PC-9 (cell line): Measurements from ENCODE around the gene TPCN2. TPM values are rescaled to one million over a fixed set of nuclear protein-coding genes. Genes with fewer than 3 reads are reported as not detected.
"Not testable (repeated sequence)": the region's sequence is repeated elsewhere in the genome, so short reads cannot be mapped to it uniquely, and the experiment has no call there.

Experiments
- BruUV-seq: library from RNA; stranded (reverse); fragments of 400-500 nt; replicated peaks from 2 replicates; lab custom pipeline; 2021; lab: Mats Ljungman, UMichigan
- CTCF ChIA-PET: fragments of 300-600 bp; sonication (Branson Sonifier 250); formaldehyde crosslinking; loops from one replicate; lab custom pipeline; 2022; ENCODE audit warnings: antibody characterized with exemption; lab: Charles Lee
- POLR2A ChIA-PET: fragments of 300-600 bp; sonication (Branson Sonifier 250); formaldehyde crosslinking; loops from one replicate; lab custom pipeline; 2022; ENCODE audit warnings: antibody characterized with exemption; ENCODE audit not compliant: unreplicated experiment; lab: Charles Lee
- DNase-seq, 2 experiments: peaks; one replicate each; pipeline versions ENCODE4 v3.0.0 to v3.0.0-alpha.2; 2015 to 2022; ENCODE audit warnings: mixed read lengths in 1 of 2
- H2AFZ ChIP-seq: fragments of 200-600 bp; sonication (generic); 2 replicates; pipeline ENCODE4 v1.8.1; 2017; ENCODE audit warnings: antibody characterized with exemption
- H3F3A ChIP-seq: fragments of 200-600 bp; sonication (generic); 2 replicates; pipeline ENCODE4 v1.8.1; 2017; ENCODE audit warnings: antibody characterized with exemption, mild to moderate bottlenecking, low read depth; ENCODE audit not compliant: insufficient read depth
- H3K27ac ChIP-seq: fragments of 200-600 bp; sonication (generic); 2 replicates; pipeline ENCODE4 v1.6.1; 2016; ENCODE audit warnings: mixed run types
- H3K27me3 ChIP-seq: fragments of 200-600 bp; sonication (generic); 2 replicates; pipeline ENCODE4 v1.6.1; 2016; ENCODE audit warnings: low read depth, mixed run types; ENCODE audit not compliant: insufficient read depth
- H3K36me3 ChIP-seq: fragments of 200-600 bp; sonication (generic); 2 replicates; pipeline ENCODE4 v1.6.1; 2016; ENCODE audit warnings: low read depth, mixed run types
- H3K4me1 ChIP-seq: fragments of 200-600 bp; sonication (generic); replicated peaks from 2 replicates; pipeline ENCODE4 v1.6.1; 2016; ENCODE audit warnings: mixed run types; ENCODE audit not compliant: insufficient read depth
- H3K4me2 ChIP-seq: fragments of 200-600 bp; sonication (generic); 2 replicates; pipeline ENCODE4 v1.6.1; 2017; ENCODE audit warnings: mixed run types
- H3K4me3 ChIP-seq: fragments of 200-600 bp; sonication (generic); 2 replicates; pipeline ENCODE4 v1.6.1; 2016; ENCODE audit warnings: mixed run types
- H3K79me2 ChIP-seq: fragments of 200-600 bp; sonication (generic); 2 replicates; pipeline ENCODE4 v1.6.1; 2017; ENCODE audit warnings: low read depth, mixed run types
- H3K9me2 ChIP-seq: fragments of 200-600 bp; sonication (generic); 2 replicates; pipeline ENCODE4 v1.8.1; 2017; ENCODE audit warnings: mild to moderate bottlenecking; ENCODE audit not compliant: insufficient read depth
- H3K9me3 ChIP-seq: fragments of 200-600 bp; sonication (generic); 2 replicates; pipeline ENCODE4 v1.8.1; 2016; ENCODE audit warnings: low read depth; ENCODE audit not compliant: insufficient read depth
- H4K20me1 ChIP-seq: fragments of 200-600 bp; sonication (generic); 2 replicates; pipeline ENCODE4 v1.8.1; 2017; ENCODE audit not compliant: insufficient read depth
- EZH2 ChIP-seq: fragments of 200-600 bp; sonication (generic); IDR thresholded peaks from 2 replicates; pipeline ENCODE4 v1.8.0; 2017; ENCODE audit warnings: antibody characterized with exemption, low read depth
- intact Hi-C: fragments of 100-400 bp; cut with micrococcal nuclease; formaldehyde crosslinking; loops from one replicate; pipeline ENCODE4 v1.10.0; 2022; ENCODE audit not compliant: unreplicated experiment
- total RNA-seq: library from RNA; stranded (reverse); gene quantifications from 2 replicates; pipeline ENCODE4 v1.2.3, GENCODE V29; 2021
- TF ChIP-seq, protein P1 (sequence below): fragments of 200-600 bp; sonication (generic); conservative IDR thresholded peaks from 2 replicates; pipeline ENCODE4 v1.6.1; 2017; ENCODE audit warnings: mixed run types, antibody characterized with exemption, mild to moderate bottlenecking, moderate library complexity

TPCN2 gene
- total RNA-seq, 1 experiment from 2014 or later = 24.8 TPM

DNA sequence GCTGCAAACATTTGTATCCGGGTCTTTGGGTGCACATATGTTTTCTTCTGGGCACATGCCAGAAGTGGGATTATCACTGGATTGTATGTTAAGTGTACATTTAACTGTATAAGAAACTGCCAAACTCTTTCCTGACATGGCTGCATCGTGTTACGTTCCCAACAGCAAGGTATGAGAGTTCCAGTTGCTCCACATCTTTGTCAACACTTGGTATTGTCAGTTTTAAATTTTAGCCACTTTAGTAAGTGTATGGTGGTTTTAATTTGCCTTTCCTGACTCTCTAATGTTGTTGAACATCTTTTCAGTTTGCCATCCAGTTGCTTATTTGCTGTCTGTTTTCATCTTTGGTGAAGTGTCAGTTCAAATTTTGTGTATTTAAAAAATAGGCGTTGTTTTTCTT is 84.5 kb downstream of the TPCN2 start:
- Histone ChIP-seq H3K9me2 (no peaks in the 10 kb centered on the region), H3K79me2 (no peaks in the 10 kb centered on the region), H4K20me1 (no peaks in the 10 kb centered on the region), H3K27me3 (no peaks in the 10 kb centered on the region), H3K4me2 (no peak overlapping the region), H3K4me1 (peaks cover 37% of the 10 kb centered on the region), H3K27ac (no peak overlapping the region), H3F3A (peaks cover 10% of the 10 kb centered on the region; the same call in 1 of the 2 replicates), H3K4me3 (no peak overlapping the region), H3K36me3 (0 out of 2 replicates have a peak, but pooled peaks cover 6% of the 10 kb centered on the region), H2AFZ (no peak overlapping the region), H3K9me3 (peaks cover 16% of the 10 kb centered on the region)
- ChIA-PET CTCF (no interaction called here), POLR2A (no interaction called here)
- DNase-seq = no peak
- no TSS peak for BruUV-seq
- TF ChIP-seq, protein P1, sequence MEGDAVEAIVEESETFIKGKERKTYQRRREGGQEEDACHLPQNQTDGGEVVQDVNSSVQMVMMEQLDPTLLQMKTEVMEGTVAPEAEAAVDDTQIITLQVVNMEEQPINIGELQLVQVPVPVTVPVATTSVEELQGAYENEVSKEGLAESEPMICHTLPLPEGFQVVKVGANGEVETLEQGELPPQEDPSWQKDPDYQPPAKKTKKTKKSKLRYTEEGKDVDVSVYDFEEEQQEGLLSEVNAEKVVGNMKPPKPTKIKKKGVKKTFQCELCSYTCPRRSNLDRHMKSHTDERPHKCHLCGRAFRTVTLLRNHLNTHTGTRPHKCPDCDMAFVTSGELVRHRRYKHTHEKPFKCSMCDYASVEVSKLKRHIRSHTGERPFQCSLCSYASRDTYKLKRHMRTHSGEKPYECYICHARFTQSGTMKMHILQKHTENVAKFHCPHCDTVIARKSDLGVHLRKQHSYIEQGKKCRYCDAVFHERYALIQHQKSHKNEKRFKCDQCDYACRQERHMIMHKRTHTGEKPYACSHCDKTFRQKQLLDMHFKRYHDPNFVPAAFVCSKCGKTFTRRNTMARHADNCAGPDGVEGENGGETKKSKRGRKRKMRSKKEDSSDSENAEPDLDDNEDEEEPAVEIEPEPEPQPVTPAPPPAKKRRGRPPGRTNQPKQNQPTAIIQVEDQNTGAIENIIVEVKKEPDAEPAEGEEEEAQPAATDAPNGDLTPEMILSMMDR = no peak
- TF ChIP-seq EZH2 = no peak
- intact Hi-C loops = no loop called here

DNA sequence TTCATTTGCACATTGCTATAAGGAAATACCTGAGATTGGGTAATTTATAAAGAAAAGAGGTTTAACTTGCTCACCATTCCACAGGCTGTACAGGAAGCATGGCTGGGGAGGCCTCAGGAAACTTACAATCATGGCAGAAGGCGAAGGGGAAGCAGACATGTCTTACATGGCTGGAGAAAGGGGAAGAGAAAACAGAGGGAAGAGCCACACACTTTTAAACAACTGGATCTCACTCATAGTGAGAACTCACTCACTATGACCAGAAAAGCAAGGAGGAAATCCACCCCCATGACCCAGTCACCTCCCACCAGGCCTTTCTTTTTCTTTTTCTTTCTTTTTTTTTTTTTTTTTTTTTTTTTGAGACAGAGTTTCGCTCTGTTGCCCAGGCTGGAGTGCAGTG is 85.5 kb downstream of the TPCN2 start:
- H3K27ac ChIP-seq, CTCF ChIA-PET, H3K27me3 ChIP-seq, DNase-seq, H2AFZ ChIP-seq, H3K4me2 ChIP-seq, H3K79me2 ChIP-seq, intact Hi-C loops, H4K20me1 ChIP-seq, H3K4me3 ChIP-seq, BruUV-seq, H3K36me3 ChIP-seq, H3K9me2 ChIP-seq, POLR2A ChIA-PET: not testable (repeated sequence)
- peaks cover 10% of the 10 kb centered on the region; the same call in 1 of the 2 replicates for H3F3A ChIP-seq
- H3K4me1 ChIP-seq = peaks cover 46% of the 10 kb centered on the region
- H3K9me3 ChIP-seq = peaks cover 16% of the 10 kb centered on the region

DNA sequence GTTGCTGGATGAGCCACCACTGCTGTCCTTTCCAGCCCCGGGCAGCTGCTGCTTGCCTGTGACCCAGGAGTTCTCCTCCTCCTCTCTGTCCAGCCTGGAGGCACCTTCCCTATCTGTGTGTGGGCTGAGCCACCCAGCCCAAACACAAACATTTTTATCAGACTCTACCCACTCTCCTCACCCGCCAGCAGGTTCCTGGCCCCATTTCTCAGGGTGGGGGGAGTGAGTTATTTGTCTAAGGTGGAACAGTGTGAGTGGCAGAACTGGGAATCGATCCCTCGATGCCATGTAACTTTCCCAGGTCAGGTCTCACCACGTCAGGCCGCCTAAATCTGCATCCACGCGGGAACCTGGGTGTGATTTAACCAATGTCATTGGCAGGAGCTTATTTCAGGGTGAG is 86.2 kb downstream of the TPCN2 start:
- Histone ChIP-seq H3K9me2 (no peaks in the 10 kb centered on the region), H3K9me3 (peaks cover 16% of the 10 kb centered on the region), H3K4me1 (peaks cover 46% of the 10 kb centered on the region), H3K27ac (no peak overlapping the region), H3K36me3 (0 out of 2 replicates have a peak, but pooled peaks cover 6% of the 10 kb centered on the region), H4K20me1 (no peaks in the 10 kb centered on the region), H2AFZ (no peak overlapping the region), H3K27me3 (no peaks in the 10 kb centered on the region), H3K79me2 (no peaks in the 10 kb centered on the region), H3F3A (peaks cover 10% of the 10 kb centered on the region; the same call in 1 of the 2 replicates), H3K4me3 (no peak overlapping the region), H3K4me2 (no peak overlapping the region)
- DNase-seq = no peak
- CTCF ChIA-PET = no interaction called here
- TF ChIP-seq EZH2 = no peak
- POLR2A ChIA-PET = no interaction called here
- no TSS peak for BruUV-seq
- intact Hi-C loops = no loop called here

DNA sequence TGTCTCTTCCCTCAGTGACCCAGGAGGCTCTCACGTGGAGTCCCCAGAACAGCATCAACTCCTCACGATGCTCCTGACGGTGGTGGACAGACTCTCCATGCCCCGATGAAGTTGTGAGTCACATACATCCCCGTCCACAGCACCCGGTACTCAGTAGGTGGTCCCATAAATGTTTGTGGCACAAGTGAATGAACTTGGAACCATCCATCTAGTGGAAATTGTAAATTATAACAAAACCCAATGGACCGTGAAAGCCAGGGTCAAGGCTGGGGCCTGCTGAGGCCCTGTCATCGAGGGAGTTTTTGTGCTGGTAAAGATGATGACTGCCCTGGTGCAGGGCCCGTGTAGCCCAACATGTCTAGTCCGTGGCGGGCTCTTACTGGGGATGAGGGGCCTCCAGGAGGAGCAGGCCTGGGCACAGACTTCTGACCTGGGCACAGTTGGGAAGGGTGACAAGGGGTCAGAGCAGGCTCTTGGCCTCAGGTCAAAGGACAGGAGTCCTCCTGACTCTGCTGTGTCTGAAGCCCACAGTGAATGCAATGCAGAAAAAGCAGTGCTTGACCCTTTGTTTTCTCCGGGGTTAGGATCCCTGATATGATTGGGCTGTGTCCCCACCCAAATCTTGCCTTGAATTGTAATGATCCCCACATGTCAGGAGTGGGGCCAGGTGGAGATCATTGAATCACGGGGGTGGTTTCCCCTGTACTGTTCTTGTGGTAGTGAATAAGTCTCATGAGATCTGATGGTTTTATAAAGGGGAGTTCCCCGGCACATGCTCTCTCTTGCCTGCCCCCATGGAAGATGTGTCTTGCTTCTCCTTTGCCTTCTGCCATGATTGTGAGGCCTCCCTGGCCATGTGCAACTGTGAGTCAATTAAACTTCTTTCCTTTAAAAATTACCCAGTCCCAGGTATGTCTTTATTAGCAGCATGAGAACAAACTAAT is 87.0 kb downstream of the TPCN2 start:
- no peak for DNase-seq
- no peak overlapping the region for H2AFZ ChIP-seq

More for the DNA sequence above, 87.0 kb downstream of the TPCN2 start:
- no peak for TF ChIP-seq EZH2
- TF ChIP-seq, protein P1 = no peak
- no peaks in the 10 kb centered on the region for H3K27me3 ChIP-seq
- H3K4me1 ChIP-seq = peaks cover 43% of the 10 kb centered on the region
- H3K9me3 ChIP-seq = peaks cover 16% of the 10 kb centered on the region
- no peaks in the 10 kb centered on the region for H3K9me2 ChIP-seq
- BruUV-seq = no TSS peak
- H3F3A ChIP-seq = peaks cover 10% of the 10 kb centered on the region; the same call in 1 of the 2 replicates
- ChIA-PET POLR2A (no interaction called here), CTCF (no interaction called here)
- intact Hi-C loops = no loop called here
- H3K4me3 ChIP-seq = no peak overlapping the region
- H3K4me2 ChIP-seq = no peak overlapping the region
- H3K79me2 ChIP-seq = no peaks in the 10 kb centered on the region
- no peaks in the 10 kb centered on the region for H4K20me1 ChIP-seq
- no peak overlapping the region for H3K27ac ChIP-seq
- H3K36me3 ChIP-seq = 0 out of 2 replicates have a peak, but pooled peaks cover 6% of the 10 kb centered on the region
